GM12878 (cell line): ENCODE results near the gene IL18RAP. TPM values are rescaled to one million over a fixed set of nuclear protein-coding genes. Genes with fewer than 3 reads are reported as not detected.

Source experiments
- ATF7 ChIP-seq: fragments of 450-650 bp; IDR thresholded peaks from 2 replicates; pipeline ENCODE4 v1.6.1; 2016; ENCODE audit warnings: low read depth, mild to moderate bottlenecking
- HDAC2 ChIP-seq: fragments of 200-600 bp; sonication (generic); IDR thresholded peaks from 2 replicates; pipeline ENCODE4 v1.6.1; 2017
- SMAD1 ChIP-seq: fragments of 450-650 bp; IDR thresholded peaks from 2 replicates; pipeline ENCODE4 v1.6.1; 2018; ENCODE audit warnings: mild to moderate bottlenecking, low read depth; ENCODE audit not compliant: partially characterized antibody
- polyA plus RNA-seq, 11 experiments: library from polyadenylated mRNA; depleted of rRNA in 4 of 11; unstranded in 6 of 11; stranded (reverse) in 5 of 11; fragments of >200 nt; fragmentation: Nextera tagmentation in 4 of 11; fragmentation: Illumina TruSeq in 1 of 11; extraction: Ambion mirVana in 4 of 11; extraction: Trizol in 1 of 11; gene quantifications; 1 replicate in 1 of 11; 2 replicates in 10 of 11; pipeline versions ENCODE4 v1.2.1 to v1.2.3, GENCODE V29; 2011 to 2016; ENCODE audit warnings: inconsistent platforms in 2 of 11, missing spikeins in 2 of 11, low read depth in 1 of 11
- total RNA-seq, 4 experiments: library from RNA; depleted of rRNA in 3 of 4; stranded (reverse); fragments of >200 nt in 3 of 4; fragmentation: Illumina TruSeq in 1 of 4; extraction: Trizol in 1 of 4; gene quantifications; 2 replicates each; pipeline versions ENCODE4 v1.2.1 to v1.2.3, GENCODE V29; 2013 to 2021
- TF ChIP-seq, protein P1 (sequence below): fragments of 450-650 bp; IDR thresholded peaks from 2 replicates; pipeline ENCODE4 v1.6.1; 2017; ENCODE audit warnings: borderline replicate concordance
- TF ChIP-seq, protein P2 (sequence below): IDR thresholded peaks from 2 replicates; pipeline ENCODE4 v1.6.1; 2011; ENCODE audit warnings: low read depth, low read length, improper control_type of control experiment, borderline replicate concordance
- TF ChIP-seq, protein P3 (sequence below): IDR thresholded peaks from 2 replicates; pipeline ENCODE4 v1.6.1; 2012; ENCODE audit warnings: mild to moderate bottlenecking, low read depth, low read length

Gene IL18RAP
- total and polyA plus RNA-seq, 10 of the 15 experiments (the other 5 are each of a cell fraction or from before 2014, with no cell fraction given): 0.37 to 1.6 (median 0.75) TPM; not detected in 1

DNA sequence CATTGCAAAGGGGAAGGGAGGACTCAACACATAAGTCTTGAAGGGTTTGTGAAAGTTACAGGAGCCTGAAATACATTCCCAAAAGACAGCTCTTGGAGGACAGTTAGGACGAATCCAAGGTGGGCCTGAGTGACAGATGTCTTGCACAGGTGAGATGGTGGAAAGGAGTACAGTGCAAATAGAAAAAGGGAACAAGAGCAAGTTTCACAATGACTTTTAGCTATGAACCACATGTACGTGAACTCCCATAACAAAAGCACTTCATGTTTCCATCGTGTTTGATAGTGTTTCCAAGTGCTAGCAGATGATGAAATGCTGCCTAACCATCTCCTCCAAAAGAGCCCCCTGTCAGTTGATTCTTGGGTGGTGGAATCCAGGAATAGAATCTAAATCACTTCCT lies 1.8 kb downstream of the IL18RAP start (continued):
- TF ChIP-seq, protein P1, sequence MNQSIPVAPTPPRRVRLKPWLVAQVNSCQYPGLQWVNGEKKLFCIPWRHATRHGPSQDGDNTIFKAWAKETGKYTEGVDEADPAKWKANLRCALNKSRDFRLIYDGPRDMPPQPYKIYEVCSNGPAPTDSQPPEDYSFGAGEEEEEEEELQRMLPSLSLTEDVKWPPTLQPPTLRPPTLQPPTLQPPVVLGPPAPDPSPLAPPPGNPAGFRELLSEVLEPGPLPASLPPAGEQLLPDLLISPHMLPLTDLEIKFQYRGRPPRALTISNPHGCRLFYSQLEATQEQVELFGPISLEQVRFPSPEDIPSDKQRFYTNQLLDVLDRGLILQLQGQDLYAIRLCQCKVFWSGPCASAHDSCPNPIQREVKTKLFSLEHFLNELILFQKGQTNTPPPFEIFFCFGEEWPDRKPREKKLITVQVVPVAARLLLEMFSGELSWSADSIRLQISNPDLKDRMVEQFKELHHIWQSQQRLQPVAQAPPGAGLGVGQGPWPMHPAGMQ: no peak
- TF ChIP-seq SMAD1 (no peak), HDAC2 (no peak), ATF7 (peak; percentile 42)
- TF ChIP-seq, protein P2, sequence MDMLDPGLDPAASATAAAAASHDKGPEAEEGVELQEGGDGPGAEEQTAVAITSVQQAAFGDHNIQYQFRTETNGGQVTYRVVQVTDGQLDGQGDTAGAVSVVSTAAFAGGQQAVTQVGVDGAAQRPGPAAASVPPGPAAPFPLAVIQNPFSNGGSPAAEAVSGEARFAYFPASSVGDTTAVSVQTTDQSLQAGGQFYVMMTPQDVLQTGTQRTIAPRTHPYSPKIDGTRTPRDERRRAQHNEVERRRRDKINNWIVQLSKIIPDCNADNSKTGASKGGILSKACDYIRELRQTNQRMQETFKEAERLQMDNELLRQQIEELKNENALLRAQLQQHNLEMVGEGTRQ: no peak
- TF ChIP-seq, protein P3, sequence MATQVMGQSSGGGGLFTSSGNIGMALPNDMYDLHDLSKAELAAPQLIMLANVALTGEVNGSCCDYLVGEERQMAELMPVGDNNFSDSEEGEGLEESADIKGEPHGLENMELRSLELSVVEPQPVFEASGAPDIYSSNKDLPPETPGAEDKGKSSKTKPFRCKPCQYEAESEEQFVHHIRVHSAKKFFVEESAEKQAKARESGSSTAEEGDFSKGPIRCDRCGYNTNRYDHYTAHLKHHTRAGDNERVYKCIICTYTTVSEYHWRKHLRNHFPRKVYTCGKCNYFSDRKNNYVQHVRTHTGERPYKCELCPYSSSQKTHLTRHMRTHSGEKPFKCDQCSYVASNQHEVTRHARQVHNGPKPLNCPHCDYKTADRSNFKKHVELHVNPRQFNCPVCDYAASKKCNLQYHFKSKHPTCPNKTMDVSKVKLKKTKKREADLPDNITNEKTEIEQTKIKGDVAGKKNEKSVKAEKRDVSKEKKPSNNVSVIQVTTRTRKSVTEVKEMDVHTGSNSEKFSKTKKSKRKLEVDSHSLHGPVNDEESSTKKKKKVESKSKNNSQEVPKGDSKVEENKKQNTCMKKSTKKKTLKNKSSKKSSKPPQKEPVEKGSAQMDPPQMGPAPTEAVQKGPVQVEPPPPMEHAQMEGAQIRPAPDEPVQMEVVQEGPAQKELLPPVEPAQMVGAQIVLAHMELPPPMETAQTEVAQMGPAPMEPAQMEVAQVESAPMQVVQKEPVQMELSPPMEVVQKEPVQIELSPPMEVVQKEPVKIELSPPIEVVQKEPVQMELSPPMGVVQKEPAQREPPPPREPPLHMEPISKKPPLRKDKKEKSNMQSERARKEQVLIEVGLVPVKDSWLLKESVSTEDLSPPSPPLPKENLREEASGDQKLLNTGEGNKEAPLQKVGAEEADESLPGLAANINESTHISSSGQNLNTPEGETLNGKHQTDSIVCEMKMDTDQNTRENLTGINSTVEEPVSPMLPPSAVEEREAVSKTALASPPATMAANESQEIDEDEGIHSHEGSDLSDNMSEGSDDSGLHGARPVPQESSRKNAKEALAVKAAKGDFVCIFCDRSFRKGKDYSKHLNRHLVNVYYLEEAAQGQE: no peak
